HG02884 (cell line): ENCODE data around the gene KERA.

Source experiments
- ATAC-seq: cut with Tn5 transposase; IDR thresholded peaks from one replicate; pipeline ENCODE4 v1.9.1; 2021; ENCODE audit warnings: mild to moderate bottlenecking, moderate library complexity; ENCODE audit not compliant: unreplicated experiment

Gene KERA

DNA sequence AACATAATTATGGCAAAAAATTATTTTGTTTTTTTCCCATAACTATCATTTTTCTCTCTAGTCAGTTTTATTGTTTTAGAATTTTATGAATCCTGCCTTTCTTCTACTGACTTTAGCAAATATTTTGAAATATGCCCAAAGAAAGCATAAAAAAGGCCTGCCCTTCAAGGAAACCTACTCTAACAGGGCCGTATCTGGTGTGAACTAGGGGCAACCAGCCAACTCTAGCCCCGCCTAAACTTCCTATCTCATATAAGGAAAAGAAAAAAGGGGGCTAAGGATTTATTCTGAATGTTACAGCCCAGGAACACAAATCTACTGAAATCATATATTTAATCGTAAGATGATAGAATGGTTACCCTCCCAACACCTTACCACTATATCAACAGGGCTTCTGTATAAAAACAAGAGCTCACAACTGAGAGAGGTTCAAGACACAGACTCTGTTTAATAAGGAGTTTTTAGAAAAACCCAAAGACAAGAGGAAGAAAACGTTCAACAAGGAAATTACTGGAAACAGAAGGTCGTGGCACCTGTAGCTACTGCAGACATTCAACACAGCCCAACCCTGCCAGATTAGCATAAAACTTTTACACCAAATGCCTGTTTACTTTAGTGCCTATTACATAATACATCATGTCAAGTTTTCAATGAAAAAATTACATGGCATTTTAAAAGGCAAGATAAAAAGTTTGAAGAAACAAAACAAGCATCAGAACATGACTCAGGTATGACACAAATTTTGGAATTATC lies 40.1 kb downstream of the KERA start:
- no peak for ATAC-seq

DNA sequence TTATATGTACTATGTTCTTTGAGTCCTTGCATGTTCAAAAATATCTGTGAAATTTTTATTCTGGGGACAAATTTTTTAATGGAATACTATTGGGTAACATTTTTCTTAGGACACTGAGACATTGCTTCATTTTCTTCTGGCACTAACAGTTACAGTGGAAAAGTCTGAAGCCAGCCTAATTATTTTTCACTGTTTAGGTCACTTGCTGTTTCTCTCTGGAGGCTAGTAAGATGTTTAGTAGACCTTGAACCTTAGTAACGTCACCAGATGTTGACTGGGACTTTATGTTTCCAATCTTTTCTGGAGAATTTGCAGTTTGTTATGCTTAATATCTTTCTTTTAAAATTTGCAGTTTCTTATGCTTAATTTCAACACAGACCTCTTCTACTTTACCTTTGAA lies 40.8 kb downstream of the KERA start:
- ATAC-seq = no peak

DNA sequence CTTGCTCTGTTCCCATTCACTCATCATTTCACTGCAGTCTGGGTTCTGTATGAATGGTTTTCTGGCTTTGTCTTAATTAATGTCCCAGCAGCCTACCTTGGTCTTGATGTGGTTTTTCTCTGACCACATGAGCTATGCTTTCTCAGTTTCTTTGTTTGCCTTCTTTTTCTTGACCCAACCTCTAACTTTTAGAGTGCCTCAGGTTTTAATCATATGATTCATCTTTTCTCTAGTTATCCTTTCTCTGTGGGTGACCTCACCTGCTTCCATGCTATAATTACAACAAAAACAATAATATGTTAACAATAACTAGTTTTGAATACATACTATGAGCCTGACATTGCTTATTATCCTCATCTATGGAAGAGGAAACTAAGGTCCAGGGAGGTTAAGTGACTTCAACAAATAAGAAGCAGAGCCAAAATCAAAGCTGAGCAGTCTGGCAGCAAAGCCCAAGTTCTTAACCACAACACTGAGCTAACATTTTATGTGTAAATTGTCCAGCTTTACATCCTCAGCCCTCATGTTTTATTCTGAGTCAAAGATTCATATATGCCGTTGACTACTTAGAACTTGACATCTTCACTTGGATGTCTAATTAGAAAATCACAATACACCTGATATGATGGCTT lies 48.4 kb downstream of the KERA start:
- ATAC-seq = peak; percentile 81

DNA sequence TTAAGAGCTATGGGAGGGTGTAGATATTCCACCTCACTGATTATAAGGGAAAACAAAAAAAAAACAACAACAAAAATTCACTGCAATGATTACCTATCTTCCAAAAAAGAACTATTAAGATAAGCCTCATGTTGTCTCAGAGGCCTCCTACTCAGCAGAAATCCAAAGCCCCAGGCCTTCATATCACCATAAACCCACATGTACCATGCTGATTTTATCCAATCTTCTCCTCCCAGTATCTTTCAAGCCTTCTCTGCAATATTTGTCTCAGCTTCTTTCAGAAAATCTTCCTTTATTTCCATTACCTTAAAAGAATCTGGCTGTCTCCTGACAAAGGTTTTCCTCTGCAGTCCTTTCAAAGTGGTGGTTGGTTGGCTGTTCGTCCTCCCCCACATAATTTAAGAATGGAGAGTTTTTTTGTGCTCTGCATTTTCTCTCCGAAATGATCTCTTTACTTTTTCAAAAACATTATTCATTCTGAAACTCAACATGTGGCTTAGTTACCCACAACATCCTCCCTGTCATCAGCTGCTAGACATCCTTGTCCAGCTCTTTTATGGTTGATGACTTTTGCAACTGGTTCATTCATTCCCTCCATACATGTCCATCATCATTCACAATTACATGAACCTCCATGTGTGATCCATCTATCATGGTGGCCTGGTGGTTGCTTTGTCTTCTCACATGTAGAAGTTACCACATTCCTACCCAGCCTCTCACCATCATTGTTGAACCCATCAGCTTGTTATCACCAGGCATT lies 50.1 kb downstream of the KERA start:
- peak; percentile 82 for ATAC-seq

DNA sequence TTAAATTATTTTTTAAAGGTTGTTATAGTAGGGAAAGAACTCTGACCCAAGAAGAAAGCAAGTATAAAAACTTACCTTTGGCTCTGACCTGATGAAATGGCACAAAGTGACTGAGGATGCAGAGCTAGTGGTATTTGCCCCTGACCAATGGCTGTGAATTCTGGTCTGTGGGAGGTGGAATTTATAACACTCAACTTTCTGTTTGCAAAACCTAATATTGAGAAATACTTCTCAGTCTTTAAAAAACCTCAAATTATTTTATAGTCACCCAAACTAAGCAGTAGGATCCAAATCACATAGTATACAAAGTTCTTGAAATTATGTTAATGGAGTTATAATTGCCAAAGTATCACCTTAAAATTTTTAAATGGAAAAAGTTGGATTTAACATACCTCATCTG lies 53.0 kb downstream of the KERA start, which contains the start of gene EPYC:
EPYC (minus strand) TSS at position 101 of the 400 bp plus-strand sequence. CDS start 2,407 bp downstream, outside the sequence.
- no peak for ATAC-seq

DNA sequence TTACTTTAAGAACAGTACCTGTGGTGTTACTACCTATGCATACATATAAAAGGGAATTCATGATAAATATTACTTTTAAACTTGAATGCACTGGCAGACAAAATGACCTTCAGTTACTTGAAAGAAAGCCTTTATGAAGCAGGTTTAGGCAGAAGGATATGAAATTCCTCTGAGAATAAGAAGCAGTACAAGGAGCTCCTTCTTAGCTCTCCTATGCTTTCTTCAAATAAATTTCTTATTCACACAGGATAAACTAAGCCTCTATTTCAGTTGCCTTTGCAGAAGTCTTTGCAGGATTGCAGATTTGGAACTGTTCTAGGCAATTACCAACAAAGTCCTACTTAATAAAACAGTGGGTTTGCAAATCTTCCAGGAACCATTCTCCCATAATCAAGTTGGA lies 54.1 kb downstream of the KERA start:
- ATAC-seq = no peak

DNA sequence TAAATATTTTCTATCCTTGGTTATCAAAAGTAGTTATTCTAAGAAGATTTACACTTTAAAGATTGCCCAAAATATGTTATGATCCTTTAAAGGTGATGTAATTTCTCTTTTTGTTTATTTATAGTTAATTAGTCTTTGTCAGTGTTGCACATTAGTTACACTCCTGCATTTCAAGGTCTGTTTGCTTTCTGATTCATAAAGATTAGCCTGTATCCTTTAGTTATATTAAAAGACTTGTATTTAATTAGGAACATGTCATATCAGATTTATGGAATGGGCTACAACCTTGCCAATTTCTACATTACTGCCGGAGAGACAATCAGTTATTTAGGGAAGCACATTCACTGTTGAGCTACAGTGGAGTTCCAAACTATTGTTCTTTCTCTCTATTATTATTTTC lies 56.5 kb downstream of the KERA start:
- no peak for ATAC-seq
